GM12878 (cell line): ENCODE data around the gene C10orf90. TPM values are rescaled to one million over a fixed set of nuclear protein-coding genes. Genes with fewer than 3 reads are reported as not detected.

Source experiments
- ATAC-seq: fragments of 200-7000 bp; cut with Tn5 transposase; 3 replicates; pipeline ENCODE4 v1.9.1; 2020; ENCODE audit warnings: mild to moderate bottlenecking, moderate library complexity
- BruUV-seq: library from RNA; stranded (reverse); fragments of 400-500 nt; replicated peaks from 2 replicates; lab custom pipeline; 2021; lab: Mats Ljungman, UMichigan
- CTCF ChIA-PET: fragments of 300-600 bp; sonication (Branson Sonifier 250); formaldehyde crosslinking; extraction: SDS; loops from one replicate; lab custom pipeline; 2021; ENCODE audit warnings: inconsistent platforms; lab: Yijun Ruan, JAX
- POLR2A ChIA-PET: fragments of 350-600 bp; formaldehyde crosslinking; extraction: SDS; loops from one replicate; lab custom pipeline; 2021; ENCODE audit warnings: inconsistent platforms; lab: Charles Lee
- RAD21 ChIA-PET: fragments of 300-600 bp; sonication (Branson Sonifier 250); formaldehyde crosslinking; loops from one replicate; lab custom pipeline; 2023; ENCODE audit warnings: antibody characterized with exemption; ENCODE audit not compliant: unreplicated experiment; lab: Charles Lee
- SMC1A ChIA-PET: fragments of 300-600 bp; sonication (Branson Sonifier 250); formaldehyde crosslinking; loops from one replicate; lab custom pipeline; 2023; ENCODE audit not compliant: unreplicated experiment, uncharacterized antibody; lab: Charles Lee
- DNase-seq: peaks from one replicate; pipeline ENCODE4 v3.0.0-alpha.2; 2011; ENCODE audit warnings: low read depth, low spot score
- FAIRE-seq: peaks from 3 replicates; lab custom pipeline; 2011; peaks lifted over from hg19 to GRCh38; lab: Jason Lieb, UNC
- H2AFZ ChIP-seq: 2 replicates; pipeline ENCODE4 v1.6.0; 2011; ENCODE audit warnings: low read depth, low read length, control low read depth; ENCODE audit not compliant: control insufficient read depth
- H3K27ac ChIP-seq: 2 replicates; pipeline ENCODE4 v1.5.1; 2011; ENCODE audit warnings: control low read depth; ENCODE audit not compliant: control insufficient read depth, insufficient read depth
- H3K27me3 ChIP-seq, 2 experiments: replicated peaks in 1 of 2; 2 replicates each; pipeline versions ENCODE4 v1.6.0 to v1.6.1; 2011; ENCODE audit warnings: low read length in 1 of 2; ENCODE audit not compliant: control insufficient read depth in 2 of 2, insufficient read depth in 2 of 2
- H3K36me3 ChIP-seq, 2 experiments: 2 replicates each; pipeline ENCODE4 v1.5.1; 2011; ENCODE audit warnings: low read length in 1 of 2; ENCODE audit not compliant: control insufficient read depth in 2 of 2, insufficient read depth in 2 of 2
- H3K4me1 ChIP-seq: 2 replicates; pipeline ENCODE4 v1.6.1; 2011; ENCODE audit warnings: mild to moderate bottlenecking, low read length, moderate library complexity, mixed read lengths; ENCODE audit not compliant: control insufficient read depth, insufficient read depth
- H3K4me2 ChIP-seq: 2 replicates; pipeline ENCODE4 v1.6.0; 2011; ENCODE audit warnings: control low read depth; ENCODE audit not compliant: control insufficient read depth, insufficient read depth
- H3K4me3 ChIP-seq: fragments of 200-600 bp; sonication (generic); 2 replicates; pipeline ENCODE4 v1.5.1; 2016
- H3K79me2 ChIP-seq: 2 replicates; pipeline ENCODE4 v1.6.0; 2011; ENCODE audit warnings: low read length; ENCODE audit not compliant: control insufficient read depth, insufficient read depth
- H3K9ac ChIP-seq: 2 replicates; pipeline ENCODE4 v1.8.0; 2011; ENCODE audit warnings: low read length, control low read depth, mixed read lengths; ENCODE audit not compliant: control insufficient read depth, insufficient read depth
- H3K9me3 ChIP-seq: replicated peaks from 3 replicates; pipeline ENCODE4 v1.5.1; 2011; ENCODE audit warnings: mild to moderate bottlenecking, low read length; ENCODE audit not compliant: control insufficient read depth, insufficient read depth
- H4K20me1 ChIP-seq: 2 replicates; pipeline ENCODE4 v1.6.0; 2011; ENCODE audit not compliant: control insufficient read depth, insufficient read depth
- BCL11A ChIP-seq: IDR thresholded peaks from 2 replicates; pipeline ENCODE4 v1.6.1; 2011; ENCODE audit warnings: low read depth, low read length
- EED ChIP-seq: sonication (generic); IDR thresholded peaks from 2 replicates; pipeline ENCODE4 v1.6.1; 2016; ENCODE audit warnings: antibody characterized with exemption, low read depth
- ESRRA ChIP-seq: IDR thresholded peaks from 2 replicates; pipeline ENCODE4 v1.6.1; 2012; ENCODE audit warnings: mild to moderate bottlenecking, low read length, improper control_type of control experiment
- EZH2 ChIP-seq: IDR thresholded peaks from 2 replicates; pipeline ENCODE4 v1.6.1; 2012; ENCODE audit warnings: low read depth, mild to moderate bottlenecking, control low read depth, inconsistent platforms, low read length, borderline replicate concordance; ENCODE audit not compliant: control insufficient read depth
- KLF5 ChIP-seq: fragments of 450-650 bp; IDR thresholded peaks from 2 replicates; pipeline ENCODE4 v1.6.1; 2014; ENCODE audit warnings: mild to moderate bottlenecking; ENCODE audit not compliant: partially characterized antibody
- MYC ChIP-seq: IDR thresholded peaks from 2 replicates; pipeline ENCODE4 v1.6.1; 2011; ENCODE audit warnings: mild to moderate bottlenecking, low read length, moderate library complexity, inconsistent platforms; ENCODE audit not compliant: insufficient read depth, insufficient replicate concordance, insufficient read length, severe bottlenecking
- NFXL1 ChIP-seq: fragments of 450-650 bp; IDR thresholded peaks from 2 replicates; pipeline ENCODE4 v1.6.1; 2017; ENCODE audit warnings: antibody characterized with exemption, mild to moderate bottlenecking, borderline replicate concordance
- POLR2AphosphoS5 ChIP-seq: IDR thresholded peaks from 2 replicates; pipeline ENCODE4 v1.6.1; 2011; ENCODE audit warnings: mild to moderate bottlenecking, low read length, inconsistent platforms
- SREBF2 ChIP-seq: IDR thresholded peaks from 2 replicates; pipeline ENCODE4 v1.6.1; 2012; ENCODE audit warnings: mild to moderate bottlenecking, low read length
- YBX1 ChIP-seq: fragments of 450-650 bp; IDR thresholded peaks from 2 replicates; pipeline ENCODE4 v1.6.1; 2016; ENCODE audit warnings: antibody characterized with exemption
- YY1 ChIP-seq: IDR thresholded peaks from 2 replicates; pipeline ENCODE4 v1.6.1; 2011; ENCODE audit warnings: low read depth, mild to moderate bottlenecking, low read length
- ZBTB4 ChIP-seq: fragments of 450-650 bp; formaldehyde crosslinking; IDR thresholded peaks from 2 replicates; pipeline ENCODE4 v1.4.0; 2022; ENCODE audit warnings: mild to moderate bottlenecking, moderate library complexity
- WGBS: methylation state at CpG from one replicate; pipeline ENCODE4 v1.1.6; 2016; ENCODE audit warnings: low lambda C conversion rate; ENCODE audit not compliant: insufficient replicate concordance, insufficient coverage; ENCODE audit errors: missing lambda C conversion rate; 5-methylcytosine and 5-hydroxymethylcytosine counted together
- in situ Hi-C: fragments of 300-500 bp; cut with MboI; formaldehyde crosslinking; loops from 9 replicates; pipeline ENCODE4 v1.14.3; 2018; ENCODE audit warnings: mixed read lengths
- intact Hi-C: fragments of 100-400 bp; cut with micrococcal nuclease; formaldehyde crosslinking; loops from one replicate; pipeline ENCODE4 v1.14.2; 2022; ENCODE audit not compliant: unreplicated experiment
- polyA plus RNA-seq, 11 experiments: library from polyadenylated mRNA; depleted of rRNA in 4 of 11; unstranded in 6 of 11; stranded (reverse) in 5 of 11; fragments of >200 nt; fragmentation: Nextera tagmentation in 4 of 11; fragmentation: Illumina TruSeq in 1 of 11; extraction: Ambion mirVana in 4 of 11; extraction: Trizol in 1 of 11; gene quantifications; 1 replicate in 1 of 11; 2 replicates in 10 of 11; pipeline versions ENCODE4 v1.2.1 to v1.2.3, GENCODE V29; 2011 to 2016; ENCODE audit warnings: inconsistent platforms in 2 of 11, missing spikeins in 2 of 11, low read depth in 1 of 11
- total RNA-seq, 4 experiments: library from RNA; depleted of rRNA in 3 of 4; stranded (reverse); fragments of >200 nt in 3 of 4; fragmentation: Illumina TruSeq in 1 of 4; extraction: Trizol in 1 of 4; gene quantifications; 2 replicates each; pipeline versions ENCODE4 v1.2.1 to v1.2.3, GENCODE V29; 2013 to 2021

The C10orf90 gene
- total and polyA plus RNA-seq, 10 of the 15 experiments (the other 5 are each of a cell fraction or from before 2014, with no cell fraction given) = 0.04 TPM; not detected in 9

DNA sequence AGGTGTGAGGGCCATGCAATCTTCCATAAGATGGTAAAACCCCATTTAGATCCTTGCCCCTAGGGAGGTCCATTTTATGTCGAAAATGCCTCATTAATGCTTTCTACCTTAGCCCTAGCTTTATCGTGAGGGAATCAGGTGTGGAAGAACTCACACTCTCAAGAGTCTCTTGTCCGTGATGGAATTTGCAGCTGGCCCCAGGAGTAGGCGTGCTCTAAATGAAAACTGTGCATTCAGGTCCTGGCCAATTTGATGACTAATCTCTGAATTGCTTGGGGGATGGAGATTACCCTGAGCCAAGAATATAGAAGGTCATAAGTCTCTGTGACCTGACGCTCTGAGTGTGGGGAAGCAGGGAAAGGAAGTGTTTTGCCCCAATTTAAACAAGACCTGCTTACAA lies 6.6 kb downstream of the C10orf90 start:
- H3K79me2 ChIP-seq = no peaks in the 10 kb centered on the region
- FAIRE-seq (no peak), DNase-seq (no peak), ATAC-seq (no peak)
- no peak overlapping the region for H3K9ac ChIP-seq
- in situ Hi-C loops (no loop called here), intact Hi-C loops (no loop called here)
- POLR2A ChIA-PET = no interaction called here
- CTCF ChIA-PET = interaction anchor here (0.6 kb wide), 1 partner anchor 95 kb away, joined by 3 read pairs; no protein-coding TSS in a partner anchor
- SMC1A ChIA-PET = no interaction called here
- H3K27me3 ChIP-seq = no peaks in the 10 kb centered on the region
- no peaks in the 10 kb centered on the region for H3K36me3 ChIP-seq
- H2AFZ ChIP-seq = no peak overlapping the region
- BruUV-seq = no TSS peak
- H3K4me1 ChIP-seq = no peaks in the 10 kb centered on the region
- H3K4me3 ChIP-seq = no peak overlapping the region
- H3K4me2 ChIP-seq = no peak overlapping the region
- TF ChIP-seq BCL11A = no peak
- TF ChIP-seq ESRRA = no peak
- TF ChIP-seq YY1 = no peak
- no peak for TF ChIP-seq ZBTB4
- no peak for TF ChIP-seq POLR2AphosphoS5
- TF ChIP-seq MYC = no peak
- no peak for TF ChIP-seq KLF5
- no peak for TF ChIP-seq SREBF2
- no peak for TF ChIP-seq NFXL1
- TF ChIP-seq EZH2 = no peak
- TF ChIP-seq EED = no peak
- TF ChIP-seq YBX1 = no peak
- RAD21 ChIA-PET = no interaction called here
- 8% methylated on average over 5 of the region's 5 CpGs for WGBS
- no peaks in the 10 kb centered on the region for H3K9me3 ChIP-seq
- no peak overlapping the region for H3K27ac ChIP-seq
- no peaks in the 10 kb centered on the region for H4K20me1 ChIP-seq
